Retina (tissue), 1 donor: ENCODE measurements around the gene ZFR2.
"Not testable (repeated sequence)": the region's sequence is repeated elsewhere in the genome, so short reads cannot be mapped to it uniquely, and the experiment has no call there.

Experiments used
- DNase-seq: peaks from one replicate; pipeline ENCODE4 v3.0.0-alpha.2; 2016

The ZFR2 gene

GRCh38 chr19:3770136-3770999, 98.5 kb downstream of the ZFR2 start:
- DNase-seq, result no peak

GRCh38 chr19:3769494-3769893, 99.3 kb downstream of the ZFR2 start:
- no peak for DNase-seq

DNA sequence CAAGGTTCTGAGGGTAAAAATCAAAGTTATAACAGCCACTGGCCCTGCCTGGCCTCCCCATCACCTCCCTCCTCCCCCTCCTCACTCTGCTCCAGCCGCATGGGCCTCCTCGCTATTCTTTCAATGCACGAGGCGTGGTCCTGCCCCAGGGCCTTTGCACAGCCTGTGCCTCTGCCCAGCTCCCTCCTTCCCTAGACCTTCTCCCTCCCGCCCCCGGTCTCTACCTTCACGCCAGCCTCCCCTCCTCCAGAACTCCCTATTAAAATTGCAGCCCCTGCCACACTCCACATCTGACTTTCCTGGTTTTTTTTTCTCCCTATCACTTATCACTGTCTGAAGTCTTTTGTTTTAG, 100.1 kb downstream of the ZFR2 start:
- no peak for DNase-seq

GRCh38 chr19:3768015-3768747, 100.7 kb downstream of the ZFR2 start:
- DNase-seq, result no peak

- DNase-seq, result no peak
These were observed 101.8 kb downstream of the ZFR2 start for GRCh38 chr19:3767050-3767449.

GRCh38 chr19:3766520-3766919, 102.3 kb downstream of the ZFR2 start:
- DNase-seq, result no peak

- not testable (repeated sequence) for DNase-seq
These were observed 103.1 kb downstream of the ZFR2 start for GRCh38 chr19:3765757-3766156.

DNA sequence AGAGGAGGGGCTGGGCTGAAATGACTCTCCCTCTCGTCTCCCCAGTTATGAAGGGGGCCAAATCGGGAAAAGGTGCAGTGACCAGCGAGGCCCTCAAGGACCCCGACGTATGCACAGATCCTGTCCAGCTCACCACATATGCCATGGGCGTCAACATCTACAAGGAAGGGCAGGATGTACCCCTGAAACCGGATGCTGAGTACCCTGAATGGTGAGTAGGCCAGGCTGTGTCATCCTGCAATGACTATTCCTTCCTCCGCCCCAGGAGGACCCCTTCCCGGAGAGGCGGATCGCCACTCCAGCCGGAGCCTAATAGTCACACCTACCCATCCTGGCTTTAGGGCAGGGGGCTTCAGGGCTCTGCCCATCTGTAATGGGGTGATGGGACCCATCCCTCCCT, 103.7 kb downstream of the ZFR2 start:
- DNase-seq, result no peak

GRCh38 chr19:3762501-3763459, 106.1 kb downstream of the ZFR2 start, which contains the start of gene MRPL54:
MRPL54 (plus strand) TSS chr19:3762682; CDS start chr19:3762701, 19 bp downstream.
- peak; percentile 100 for DNase-seq

- DNase-seq, result no peak
These were observed 106.7 kb downstream of the ZFR2 start for GRCh38 chr19:3762130-3762473.

DNA sequence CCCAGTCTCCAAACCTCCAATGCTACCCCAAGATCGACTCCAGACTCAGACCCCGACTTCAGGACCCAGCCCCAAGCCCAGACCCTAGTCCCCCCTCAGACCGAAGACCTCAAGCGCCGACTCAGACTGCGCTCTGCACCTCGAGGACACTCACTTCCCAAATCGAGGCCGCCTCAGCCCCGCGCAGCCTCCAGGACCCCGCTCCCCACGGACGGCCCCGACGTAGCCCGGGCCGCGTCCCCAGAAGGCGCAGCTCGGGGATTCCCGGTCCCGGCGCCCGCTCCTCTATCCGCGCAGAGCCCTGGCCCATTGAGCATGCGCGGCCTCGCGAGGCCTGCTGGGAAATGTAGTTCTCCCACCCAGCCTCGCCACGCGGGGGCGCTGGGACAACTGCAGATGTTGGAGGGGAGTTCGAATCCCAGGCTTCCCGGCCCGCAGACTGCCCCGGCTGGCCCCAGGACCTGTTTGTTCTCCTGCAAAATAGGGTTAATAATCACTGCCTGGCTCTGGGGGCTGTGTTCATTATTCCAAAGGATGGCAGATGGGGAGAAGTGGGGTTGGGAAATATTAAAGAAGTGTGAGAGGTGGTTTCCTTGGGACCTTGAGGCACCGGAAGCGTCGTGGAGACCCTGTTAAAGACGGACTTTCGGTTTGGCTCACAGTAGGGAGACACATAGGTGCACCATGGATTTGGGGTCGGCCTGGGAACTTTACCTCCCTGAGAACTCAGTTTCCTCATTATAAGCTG, 107.3 kb downstream of the ZFR2 start, which contains the start of gene APBA3:
Gene APBA3 (minus strand): TSS at position 311 of the 748 bp plus-strand sequence. CDS start 1,428 bp downstream, outside the sequence.
- DNase-seq, result peak; percentile 96

DNA sequence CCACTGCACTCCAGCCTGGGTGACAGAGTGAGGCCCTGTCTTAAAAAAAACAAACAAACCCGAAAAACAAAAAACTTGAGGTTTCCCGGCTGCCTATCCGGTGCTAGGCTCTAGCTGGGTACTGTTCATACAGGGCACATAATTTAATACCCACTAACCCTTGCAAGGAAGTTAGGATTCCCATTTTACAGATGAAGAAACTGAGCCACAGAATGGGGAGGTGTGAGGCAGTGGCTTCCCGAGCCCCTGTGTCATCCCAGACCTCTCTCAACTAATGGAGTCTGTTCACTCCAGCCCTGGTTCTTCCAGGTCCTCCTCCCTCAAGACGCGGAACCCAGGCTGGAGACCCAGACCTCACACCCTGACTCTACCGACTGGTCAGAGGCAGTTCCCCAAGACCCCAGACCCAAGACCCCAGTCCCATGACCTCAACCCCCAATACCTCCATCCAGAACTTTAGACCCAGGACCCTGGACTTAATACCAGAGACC, 107.9 kb downstream of the ZFR2 start:
- no peak for DNase-seq

GRCh38 chr19:3759482-3760254, 109.2 kb downstream of the ZFR2 start:
- DNase-seq, result no peak

DNA sequence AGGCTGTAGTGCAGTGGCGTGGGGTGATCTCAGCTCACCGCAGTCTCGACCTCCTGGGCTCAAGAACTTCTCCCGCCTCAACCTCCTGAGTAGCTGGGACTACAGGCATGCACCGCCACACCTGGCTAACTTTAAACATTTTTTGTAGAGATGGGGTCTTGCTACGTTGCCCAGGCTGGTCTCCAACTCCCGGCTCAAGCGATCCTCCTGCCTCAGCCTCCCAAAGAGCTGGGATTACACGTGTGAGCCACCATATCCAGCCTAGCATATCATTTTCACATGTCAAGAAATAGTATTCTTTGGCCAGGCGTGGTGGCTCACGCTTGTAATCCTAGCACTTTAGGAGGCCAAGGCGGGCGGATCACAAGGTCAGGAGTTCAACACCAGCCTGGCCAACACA, 110.5 kb downstream of the ZFR2 start:
- not testable (repeated sequence) for DNase-seq

GRCh38 chr19:3757705-3758104, 111.1 kb downstream of the ZFR2 start:
- DNase-seq, result not testable (repeated sequence)
